Caco-2 (cell line): Measurements from ENCODE around the gene SKIL. TPM values are rescaled to one million over a fixed set of nuclear protein-coding genes. Genes with fewer than 3 reads are reported as not detected.

Experiments
- BruUV-seq: library from RNA; stranded (reverse); fragments of 400-500 nt; replicated peaks from 2 replicates; lab custom pipeline; 2021; lab: Mats Ljungman, UMichigan
- CTCF ChIA-PET: fragments of 300-600 bp; sonication (Branson Sonifier 250); formaldehyde crosslinking; loops from one replicate; lab custom pipeline; 2022; ENCODE audit warnings: antibody characterized with exemption; lab: Charles Lee
- POLR2A ChIA-PET: fragments of 300-600 bp; sonication (Branson Sonifier 250); formaldehyde crosslinking; loops from one replicate; lab custom pipeline; 2022; ENCODE audit warnings: antibody characterized with exemption; lab: Charles Lee
- DNase-seq, 2 experiments: peaks; one replicate each; pipeline versions ENCODE4 v3.0.0 to v3.0.0-alpha.2; 2020 to 2022
- H3K27me3 ChIP-seq: replicated peaks from 2 replicates; pipeline ENCODE4 v1.6.0; 2011; ENCODE audit warnings: low read length; ENCODE audit not compliant: control insufficient read depth, insufficient read depth
- H3K36me3 ChIP-seq: 2 replicates; pipeline ENCODE4 v1.5.1; 2011; ENCODE audit warnings: low read length; ENCODE audit not compliant: control insufficient read depth, insufficient read depth
- H3K4me1 ChIP-seq: fragments of 250-450 bp; sonication (Bioruptor Pico); 2 replicates; pipeline ENCODE4 v1.5.1; 2020; ENCODE audit warnings: mild to moderate bottlenecking
- H3K4me3 ChIP-seq: 2 replicates; pipeline ENCODE4 v1.5.1; 2011; ENCODE audit warnings: low read depth, mild to moderate bottlenecking, control low read depth, low read length
- H3K9me3 ChIP-seq: fragments of 250-450 bp; sonication (Bioruptor Pico); 2 replicates; pipeline ENCODE4 v1.5.1; 2020; ENCODE audit warnings: mild to moderate bottlenecking, moderate library complexity
- H3K27ac Mint-ChIP-seq: one replicate; pipeline ENCODE4 v1.8.0; 2022; ENCODE audit warnings: mixed read lengths; ENCODE audit not compliant: unreplicated experiment
- H3K27me3 Mint-ChIP-seq: one replicate; pipeline ENCODE4 v1.8.0; 2022; ENCODE audit warnings: mixed read lengths; ENCODE audit not compliant: insufficient read depth, unreplicated experiment
- H3K36me3 Mint-ChIP-seq: one replicate; pipeline ENCODE4 v1.8.0; 2022; ENCODE audit warnings: mild to moderate bottlenecking, mixed read lengths; ENCODE audit not compliant: insufficient read depth, unreplicated experiment
- H3K4me1 Mint-ChIP-seq: one replicate; pipeline ENCODE4 v1.8.0; 2022; ENCODE audit warnings: low read depth, mixed read lengths; ENCODE audit not compliant: unreplicated experiment
- H3K4me3 Mint-ChIP-seq: one replicate; pipeline ENCODE4 v1.8.0; 2022; ENCODE audit warnings: mild to moderate bottlenecking, moderate library complexity, mixed read lengths; ENCODE audit not compliant: unreplicated experiment
- H3K9me3 Mint-ChIP-seq: one replicate; pipeline ENCODE4 v1.8.0; 2022; ENCODE audit warnings: mixed read lengths; ENCODE audit not compliant: unreplicated experiment
- CTCF ChIP-seq, 2 experiments: fragments of 200-600 bp in 1 of 2; IDR thresholded peaks; 1 replicate in 1 of 2; 2 replicates in 1 of 2; pipeline versions ENCODE4 v1.5.1 to v1.8.0; 2011 to 2022; ENCODE audit warnings: antibody characterized with exemption in 1 of 2, control low read depth in 1 of 2, inconsistent platforms in 1 of 2, low read depth in 1 of 2, low read length in 1 of 2, mild to moderate bottlenecking in 1 of 2, moderate library complexity in 1 of 2; ENCODE audit not compliant: insufficient read depth in 1 of 2, severe bottlenecking in 1 of 2, unreplicated experiment in 1 of 2
- intact Hi-C: fragments of 100-400 bp; cut with micrococcal nuclease; formaldehyde crosslinking; loops from one replicate; pipeline ENCODE4 v1.10.0; 2022; ENCODE audit not compliant: unreplicated experiment
- total RNA-seq: library from RNA; stranded (reverse); gene quantifications from 2 replicates; pipeline ENCODE4 v1.2.3, GENCODE V29; 2022

Gene SKIL
- total RNA-seq, 1 experiment from 2014 or later, result 19.6 TPM

DNA sequence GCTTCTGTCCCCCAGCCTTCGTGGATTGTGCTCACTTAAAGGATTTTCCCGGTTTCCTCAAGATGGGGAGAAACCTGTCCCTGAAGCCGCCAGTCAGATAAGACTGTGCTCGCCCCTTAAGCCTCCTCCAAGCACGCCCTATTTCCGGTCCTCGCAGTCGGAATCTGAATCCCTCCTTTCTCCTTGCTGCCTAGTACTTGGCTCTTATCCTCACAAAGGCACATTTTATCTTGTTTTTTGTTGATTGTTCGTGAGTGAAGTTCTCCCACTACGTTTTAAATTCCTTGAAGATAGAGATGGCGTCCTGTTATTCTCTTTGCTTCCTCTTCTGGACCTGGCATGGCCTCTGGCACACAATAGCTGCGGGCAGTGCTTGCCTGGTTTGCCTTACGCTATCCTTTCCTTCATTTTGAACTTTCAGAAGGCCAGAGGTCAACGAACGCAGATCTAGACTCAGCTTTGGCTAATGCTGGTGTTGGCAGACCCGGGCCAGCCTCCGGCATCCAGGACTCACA, 62.8 kb downstream of the SKIL start:
- BruUV-seq, result no TSS peak
- TF ChIP-seq CTCF (IDR thresholded peaks at IDR 0.05; ENCODE audit: insufficient read depth in 1 of 2, low read depth in 1 of 2, low read length in 1 of 2, severe bottlenecking in 1 of 2, unreplicated experiment in 1 of 2), result no peak
- Histone ChIP-seq H3K9me3 (no peaks in the 10 kb centered on the region), H3K27me3 (0 out of 2 replicates have a peak, but pooled peaks cover 2% of the 10 kb centered on the region), H3K4me3 (no peak overlapping the region), H3K4me1 (no peaks in the 10 kb centered on the region), H3K36me3 (no peaks in the 10 kb centered on the region)
- intact Hi-C loops, result no loop called here
- no peak for DNase-seq
- no peaks in the 10 kb centered on the region for H3K9me3 Mint-ChIP-seq
- ChIA-PET POLR2A (no interaction called here), CTCF (no interaction called here)
- no peaks in the 10 kb centered on the region for H3K36me3 Mint-ChIP-seq
- peaks cover 3% of the 10 kb centered on the region for H3K27me3 Mint-ChIP-seq
- no peak overlapping the region for H3K27ac Mint-ChIP-seq
- H3K4me3 Mint-ChIP-seq, result no peak overlapping the region
- no peaks in the 10 kb centered on the region for H3K4me1 Mint-ChIP-seq

DNA sequence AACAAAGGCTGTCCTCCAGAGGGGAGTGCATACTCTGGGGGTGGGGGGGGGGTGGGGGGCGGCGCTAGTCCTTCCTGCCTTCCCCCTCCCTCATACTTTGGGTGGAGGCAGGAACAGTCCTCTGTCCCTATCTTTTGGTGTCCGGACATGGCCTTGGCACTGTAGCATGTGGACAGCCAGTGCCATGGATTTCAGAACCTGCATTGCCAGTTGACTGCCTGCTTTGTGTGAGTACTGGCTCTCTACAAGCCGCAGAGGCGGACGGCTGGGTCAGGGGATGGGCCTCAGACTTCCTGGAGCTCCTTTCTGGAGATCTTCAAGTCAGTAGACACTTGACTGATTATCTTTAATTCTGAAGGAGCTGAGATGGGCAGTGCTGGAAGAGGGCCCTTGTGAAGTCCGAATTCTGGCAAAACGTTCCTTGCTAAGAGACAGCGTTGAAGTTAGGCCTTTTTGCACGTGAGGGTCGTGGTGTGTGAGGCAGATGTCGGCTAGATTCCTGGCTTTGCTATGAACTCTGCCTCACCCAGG, 63.7 kb downstream of the SKIL start:
- H3K4me1 ChIP-seq, result no peaks in the 10 kb centered on the region
- H3K36me3 ChIP-seq, result no peaks in the 10 kb centered on the region
- Mint-ChIP-seq H3K4me1 (no peaks in the 10 kb centered on the region), H3K27me3 (peaks cover 3% of the 10 kb centered on the region), H3K9me3 (no peaks in the 10 kb centered on the region), H3K4me3 (no peak overlapping the region), H3K27ac (no peak overlapping the region), H3K36me3 (no peaks in the 10 kb centered on the region)
- no peaks in the 10 kb centered on the region for H3K9me3 ChIP-seq
- H3K27me3 ChIP-seq, result peaks cover 2% of the 10 kb centered on the region; the same call in 1 of the 2 replicates
- no peak overlapping the region for H3K4me3 ChIP-seq
- no TSS peak for BruUV-seq
- POLR2A ChIA-PET, result no interaction called here
- no peak for TF ChIP-seq CTCF (IDR thresholded peaks at IDR 0.05; ENCODE audit: insufficient read depth in 1 of 2, low read depth in 1 of 2, low read length in 1 of 2, severe bottlenecking in 1 of 2, unreplicated experiment in 1 of 2)
- CTCF ChIA-PET, result no interaction called here
- no peak for DNase-seq
- intact Hi-C loops, result no loop called here

DNA sequence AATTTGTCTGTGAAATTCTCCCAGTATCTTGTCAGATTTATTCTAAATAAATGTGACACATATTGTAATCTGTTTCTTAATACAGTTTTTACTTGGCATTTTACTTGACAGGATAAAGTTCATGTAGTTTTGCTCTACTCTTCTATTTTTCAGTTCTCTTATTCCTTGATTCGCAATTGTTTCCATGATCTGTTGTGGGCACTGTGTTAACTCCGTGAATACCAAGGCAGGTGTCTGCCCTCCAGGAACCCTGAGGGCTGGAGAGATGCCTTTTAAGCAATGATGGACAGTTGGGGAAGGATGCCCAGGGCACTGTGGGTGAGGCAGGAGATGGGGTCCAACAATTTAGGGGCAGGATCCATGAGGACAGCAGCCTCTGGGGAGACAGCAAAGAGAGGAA, 64.2 kb downstream of the SKIL start:
- Histone ChIP-seq H3K36me3 (no peaks in the 10 kb centered on the region), H3K4me3 (no peak overlapping the region), H3K27me3 (peaks cover 2% of the 10 kb centered on the region; the same call in 1 of the 2 replicates), H3K9me3 (no peaks in the 10 kb centered on the region), H3K4me1 (no peaks in the 10 kb centered on the region)
- intact Hi-C loops, result no loop called here
- ChIA-PET POLR2A (no interaction called here), CTCF (no interaction called here)
- no TSS peak for BruUV-seq
- no peak for DNase-seq
- no peak overlapping the region for H3K4me3 Mint-ChIP-seq
- no peaks in the 10 kb centered on the region for H3K36me3 Mint-ChIP-seq
- peaks cover 3% of the 10 kb centered on the region for H3K27me3 Mint-ChIP-seq
- H3K9me3 Mint-ChIP-seq, result no peaks in the 10 kb centered on the region
- no peak overlapping the region for H3K27ac Mint-ChIP-seq
- no peak for TF ChIP-seq CTCF (IDR thresholded peaks at IDR 0.05; ENCODE audit: insufficient read depth in 1 of 2, low read depth in 1 of 2, low read length in 1 of 2, severe bottlenecking in 1 of 2, unreplicated experiment in 1 of 2)
- no peaks in the 10 kb centered on the region for H3K4me1 Mint-ChIP-seq
